Subcutaneous adipose tissue (tissue), 4 donors: ENCODE data around the gene USH2A. TPM values are rescaled to one million over a fixed set of nuclear protein-coding genes. Genes with fewer than 3 reads are reported as not detected.

Experiments
- CTCF ChIP-seq: fragments of 450-650 bp; IDR thresholded peaks from one replicate; pipeline ENCODE4 v1.5.1; 2016; ENCODE audit warnings: low read depth, mild to moderate bottlenecking, control low read depth, antibody characterized with exemption, moderate library complexity
- total RNA-seq, 4 donors: library from RNA; depleted of rRNA; stranded (reverse); fragments of >200 nt; gene quantifications; one replicate each; pipeline ENCODE4 v1.1.0, GENCODE V29; 2016

USH2A gene
- total RNA-seq, 4 donors from 2014 or later = under 0.01 TPM; not detected in 3

DNA sequence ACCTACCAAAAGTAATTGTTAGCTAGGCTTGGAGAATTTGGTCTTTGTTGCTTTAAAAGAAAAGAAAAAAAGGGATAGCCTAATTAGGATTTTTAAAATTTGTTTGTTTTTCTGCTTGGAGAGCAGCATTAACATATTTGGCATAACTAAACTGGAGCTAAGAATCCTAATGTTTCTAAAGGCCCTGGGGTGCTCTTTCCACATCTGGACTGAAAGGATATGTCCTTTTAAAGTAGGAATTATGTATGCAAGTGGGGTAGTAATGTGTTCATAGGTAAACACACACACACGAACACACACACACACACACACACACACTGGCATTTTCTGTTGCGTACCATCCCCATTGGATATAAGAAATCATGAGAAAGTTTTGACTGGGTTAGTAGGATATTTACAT is 742.2 kb downstream of the USH2A start:
- TF ChIP-seq CTCF = no peak

DNA sequence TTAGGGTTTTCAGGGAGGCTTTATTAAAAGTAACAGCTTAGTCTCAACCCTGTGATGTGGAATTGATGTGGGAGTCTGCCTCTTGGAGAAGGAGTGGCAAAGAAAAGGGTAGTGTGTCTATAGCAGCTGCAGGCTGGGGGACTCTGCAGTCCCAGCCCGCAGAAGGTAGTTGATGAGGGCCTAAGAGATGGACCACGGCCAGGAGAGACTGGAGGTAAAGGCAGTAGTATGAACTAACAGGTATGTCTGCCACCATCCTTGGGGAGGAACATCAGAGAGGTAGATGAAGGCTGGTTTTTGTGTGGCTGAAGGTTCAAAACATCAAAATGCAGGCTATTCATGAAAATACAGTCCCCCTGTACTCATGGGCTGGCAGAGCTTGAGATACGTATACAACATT is 744.0 kb downstream of the USH2A start:
- TF ChIP-seq CTCF = no peak

- no peak for TF ChIP-seq CTCF
Measured at GRCh38 chr1:215677112-215677511, 746.1 kb downstream of the USH2A start.

DNA sequence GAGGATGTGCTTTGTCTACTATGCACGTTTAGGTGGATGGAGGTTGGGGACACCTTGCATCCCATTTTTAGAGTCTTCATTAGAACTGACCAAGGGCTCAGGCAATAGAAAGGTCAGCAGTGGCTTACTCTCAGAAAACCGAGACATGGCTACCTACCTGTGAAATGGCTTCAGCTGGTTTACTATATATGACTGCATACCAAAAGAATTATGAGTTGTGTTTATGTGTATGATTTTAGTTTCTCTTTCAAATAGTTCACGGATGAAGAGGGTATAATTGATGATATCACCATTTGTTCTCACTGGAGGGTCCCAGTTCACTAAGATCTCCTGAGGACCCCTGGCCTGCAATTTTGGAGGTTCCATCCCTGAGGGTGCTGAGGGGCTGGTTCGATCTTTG is 749.3 kb downstream of the USH2A start:
- no peak for TF ChIP-seq CTCF

GRCh38 chr1:215672482-215672881 is 750.8 kb downstream of the USH2A start:
- no peak for TF ChIP-seq CTCF

DNA sequence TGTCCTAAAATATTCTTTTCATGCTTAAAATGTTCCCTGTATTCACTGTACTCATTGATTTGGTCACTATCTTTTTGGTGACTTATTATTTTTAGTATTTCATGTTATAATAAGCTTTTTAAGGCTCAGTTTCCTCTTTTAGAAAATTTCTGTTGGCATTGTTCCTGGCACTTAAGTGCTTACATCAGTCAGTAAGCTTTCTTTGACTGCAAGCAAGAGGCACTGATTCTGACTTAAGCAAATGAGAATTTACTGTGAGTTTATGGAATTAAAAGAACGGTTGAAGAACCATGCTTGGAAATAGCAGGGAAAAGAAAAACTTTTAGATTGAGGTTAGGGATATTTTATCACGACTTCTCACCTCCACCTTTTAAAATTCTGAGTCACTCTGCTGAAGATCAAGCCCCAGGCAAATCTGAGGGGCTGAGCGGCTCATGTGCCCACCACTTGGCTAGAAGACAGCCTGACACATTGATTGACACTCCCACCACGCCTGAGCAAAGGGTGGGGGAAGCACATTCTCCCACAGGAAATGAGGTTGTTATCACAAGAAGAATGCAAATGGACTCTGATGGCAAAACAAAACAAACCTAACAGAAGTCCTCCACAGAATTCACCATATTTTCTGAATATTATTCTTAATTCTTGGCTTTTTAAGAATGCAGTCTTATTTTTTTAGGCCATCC is 753.3 kb downstream of the USH2A start:
- TF ChIP-seq CTCF = no peak

GRCh38 chr1:215667761-215668160 is 755.5 kb downstream of the USH2A start:
- TF ChIP-seq CTCF = no peak
